VCaP (cell line): Measurements from ENCODE around the gene OR11G2.
"Not testable (repeated sequence)": the region's sequence is repeated elsewhere in the genome, so short reads cannot be mapped to it uniquely, and the experiment has no call there.

Experiments
- H3K27ac ChIP-seq: fragments of 450-650 bp; 2 replicates; pipeline ENCODE4 v1.5.1; 2017
- CTCF ChIP-seq: fragments of 450-650 bp; conservative IDR thresholded peaks from 2 replicates; pipeline ENCODE4 v1.5.1; 2017; ENCODE audit warnings: mild to moderate bottlenecking, moderate library complexity

Gene OR11G2

GRCh38 chr14:20179218-20179617 is 11.5 kb upstream of the OR11G2 start:
- peak overlapping the region; percentile 79 for H3K27ac ChIP-seq
- no peak for TF ChIP-seq CTCF

GRCh38 chr14:20179880-20180279 is 10.8 kb upstream of the OR11G2 start:
- TF ChIP-seq CTCF: no peak
- H3K27ac ChIP-seq: peak overlapping the region; percentile 79

- TF ChIP-seq CTCF: no peak
- peak overlapping the region; percentile 79 for H3K27ac ChIP-seq
Measured at GRCh38 chr14:20180486-20180885, 10.2 kb upstream of the OR11G2 start.

- no peak overlapping the region for H3K27ac ChIP-seq
- no peak for TF ChIP-seq CTCF
Measured at GRCh38 chr14:20184181-20184580, 6.5 kb upstream of the OR11G2 start.

GRCh38 chr14:20191396-20191795 is 700 bp downstream of the OR11G2 start:
- no peak for TF ChIP-seq CTCF
- no peak overlapping the region for H3K27ac ChIP-seq

- no peak for TF ChIP-seq CTCF
- no peak overlapping the region for H3K27ac ChIP-seq
Measured at GRCh38 chr14:20194101-20194500, 3.4 kb downstream of the OR11G2 start.

- H3K27ac ChIP-seq: not testable (repeated sequence)
Measured at GRCh38 chr14:20195170-20195569, 4.5 kb downstream of the OR11G2 start.

- TF ChIP-seq CTCF: no peak
Measured at GRCh38 chr14:20195911-20196310, 5.2 kb downstream of the OR11G2 start.

More at GRCh38 chr14:20195911-20196310, 5.2 kb downstream of the OR11G2 start:
- H3K27ac ChIP-seq: no peak overlapping the region
